GM19238 (cell line): Measurements from ENCODE around the gene CLDN8.

ENCODE experiments used
- DNase-seq: peaks from one replicate; pipeline ENCODE4 v3.0.0; 2011; ENCODE audit warnings: low spot score; ENCODE audit not compliant: insufficient read length

The CLDN8 gene

DNA sequence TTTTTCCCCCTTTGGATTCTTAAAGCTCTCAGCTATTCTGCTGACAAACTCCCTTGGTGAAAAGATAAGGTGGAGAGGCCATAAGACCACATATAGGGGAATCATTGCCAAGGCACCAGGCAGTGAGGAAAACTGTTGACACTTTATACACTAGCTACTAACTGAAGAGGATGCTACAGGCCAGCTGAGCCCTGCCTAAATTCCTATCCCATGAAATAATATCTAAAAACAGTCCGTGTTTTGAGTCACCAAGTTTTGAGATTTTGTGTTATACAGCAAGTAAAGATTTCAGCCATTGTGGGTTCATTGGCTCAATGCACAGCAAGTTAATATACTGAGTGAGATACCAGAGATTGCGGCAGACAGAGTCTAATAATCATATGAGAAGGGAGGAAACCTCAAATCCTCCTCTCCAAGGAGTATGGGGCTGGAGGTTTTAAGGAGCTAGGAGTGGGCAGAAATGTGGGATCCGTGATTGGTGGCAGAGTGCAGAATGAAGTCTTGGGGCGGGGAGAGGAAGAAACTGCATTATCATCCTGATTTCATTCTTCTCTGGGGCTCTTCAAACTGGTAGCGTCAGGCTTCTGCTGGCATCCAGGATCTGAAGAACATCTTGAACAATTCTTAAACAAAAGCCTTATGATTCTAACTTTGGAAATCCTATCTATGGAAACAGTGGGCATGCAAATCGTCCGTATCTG is 9.2 kb downstream of the CLDN8 start:
- DNase-seq, result no peak

DNA sequence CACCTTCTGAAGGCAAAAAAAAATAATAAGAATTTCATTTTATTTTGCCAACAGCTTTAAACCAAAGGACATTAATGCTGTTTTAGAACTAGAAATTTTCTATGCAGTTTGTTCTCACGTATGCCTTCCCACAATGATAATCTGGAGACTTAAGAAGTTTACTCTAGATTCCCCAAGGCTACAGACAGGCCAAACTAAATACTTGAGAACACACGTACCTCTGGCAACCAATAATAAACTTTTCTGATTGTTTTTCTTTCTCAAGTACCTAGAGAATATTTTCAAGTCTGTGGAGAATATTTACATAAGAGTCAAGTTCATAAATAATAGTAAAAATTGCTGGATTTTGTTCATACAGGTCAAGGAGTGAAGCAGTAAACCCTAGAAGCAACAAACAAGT is 15.9 kb downstream of the CLDN8 start:
- no peak for DNase-seq

DNA sequence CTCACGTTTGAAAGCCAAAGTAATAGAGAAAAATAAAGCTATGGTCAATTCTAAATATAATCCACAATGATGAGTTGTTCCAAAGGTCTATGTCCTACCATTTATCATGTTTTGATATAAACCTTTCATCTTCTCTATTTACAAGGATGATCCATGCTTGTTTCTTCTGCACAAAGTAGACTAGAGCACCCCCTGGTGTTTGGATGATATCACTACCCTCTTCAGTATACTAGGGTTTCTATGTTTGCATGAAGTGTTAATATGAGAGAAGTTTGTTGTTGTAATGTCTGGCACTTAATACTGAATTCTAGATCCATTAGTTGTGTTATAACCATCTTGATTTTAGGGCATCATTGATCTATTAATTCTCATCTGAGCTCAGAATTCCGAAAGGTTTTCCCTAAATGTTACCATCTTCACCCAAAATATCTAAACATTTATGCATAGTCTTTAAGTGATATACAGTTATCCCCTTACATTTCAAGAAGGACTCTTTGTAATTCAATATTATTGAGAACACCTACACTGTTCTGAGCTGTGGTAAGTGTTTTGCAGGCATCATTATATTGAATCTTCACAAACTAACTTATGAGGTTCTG is 21.1 kb downstream of the CLDN8 start:
- DNase-seq, result no peak

DNA sequence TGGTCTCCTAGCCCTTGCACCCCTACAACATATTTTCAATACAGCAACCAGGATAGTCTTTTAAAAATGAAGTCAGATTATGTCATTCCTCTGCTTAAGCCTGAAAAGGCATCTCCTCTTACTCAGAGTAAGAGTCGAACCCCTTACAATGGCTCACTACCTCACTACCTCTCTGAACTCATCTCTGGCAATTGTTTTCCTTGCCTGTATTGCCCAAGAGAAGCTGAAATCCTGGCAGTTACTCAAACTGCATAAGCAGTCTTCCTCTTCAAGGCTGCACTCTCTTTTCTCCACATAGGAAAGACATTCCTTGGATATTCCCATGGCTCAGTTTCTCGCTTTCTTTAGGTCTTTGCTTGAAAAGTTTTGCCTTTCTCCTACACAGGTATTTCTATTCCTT is 22.7 kb downstream of the CLDN8 start:
- no peak for DNase-seq

DNA sequence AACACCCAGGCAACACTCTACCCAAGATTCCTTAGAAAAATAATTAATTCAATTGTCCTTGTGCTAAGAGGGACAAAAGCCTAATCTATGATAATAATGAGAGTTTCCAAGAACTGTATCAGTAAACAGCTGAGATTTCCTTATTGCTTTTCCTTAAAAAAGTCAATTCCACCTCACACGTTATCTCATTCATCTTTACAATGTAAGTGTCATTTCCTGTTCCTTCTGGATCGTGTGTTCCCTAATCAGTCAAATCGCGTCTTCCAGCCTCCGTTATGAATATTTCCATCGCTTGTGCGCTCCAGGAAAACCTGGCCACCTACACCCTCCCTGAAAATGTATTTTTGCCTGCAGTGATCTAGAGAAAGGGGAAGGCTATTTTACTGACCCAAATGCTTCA is 25.3 kb downstream of the CLDN8 start:
- DNase-seq, result no peak

DNA sequence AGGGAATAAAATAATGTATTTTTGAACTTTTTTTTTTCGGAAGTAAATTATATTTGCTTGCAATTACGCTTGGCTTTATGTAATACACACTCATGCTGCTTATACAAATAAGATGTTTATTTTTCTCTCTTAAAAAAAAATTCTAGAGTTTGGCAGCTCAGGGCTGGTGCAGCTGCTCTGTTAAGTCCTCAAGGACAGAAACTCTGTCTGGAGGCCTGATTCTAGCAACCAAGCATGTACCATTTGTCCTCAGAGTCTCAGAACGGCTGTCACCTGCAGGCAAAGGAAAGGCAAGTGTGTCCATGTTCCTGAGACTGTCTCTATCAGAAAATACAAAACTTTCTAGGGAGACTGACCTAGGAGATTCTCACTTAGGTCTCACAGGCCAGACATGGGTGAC is 26.1 kb downstream of the CLDN8 start:
- DNase-seq, result no peak

DNA sequence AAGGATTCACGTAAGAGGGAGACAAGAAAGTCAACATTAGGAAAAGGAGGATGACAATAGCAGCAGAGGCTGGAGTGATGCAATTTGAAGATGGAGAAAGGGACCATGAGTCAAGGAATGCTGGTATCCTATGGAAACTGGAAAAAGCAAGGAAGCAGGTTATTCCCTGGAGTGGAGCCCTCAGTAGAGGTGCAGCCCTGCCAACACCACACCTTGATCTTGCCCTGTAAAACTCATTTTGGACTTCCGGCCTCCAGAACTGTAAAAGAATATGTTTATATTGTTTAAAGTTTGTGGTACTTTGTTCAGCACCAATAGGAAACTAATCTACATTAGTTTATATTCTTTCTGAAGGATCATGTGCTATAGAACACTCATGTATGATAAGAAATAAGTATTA is 29.7 kb downstream of the CLDN8 start:
- DNase-seq, result no peak

DNA sequence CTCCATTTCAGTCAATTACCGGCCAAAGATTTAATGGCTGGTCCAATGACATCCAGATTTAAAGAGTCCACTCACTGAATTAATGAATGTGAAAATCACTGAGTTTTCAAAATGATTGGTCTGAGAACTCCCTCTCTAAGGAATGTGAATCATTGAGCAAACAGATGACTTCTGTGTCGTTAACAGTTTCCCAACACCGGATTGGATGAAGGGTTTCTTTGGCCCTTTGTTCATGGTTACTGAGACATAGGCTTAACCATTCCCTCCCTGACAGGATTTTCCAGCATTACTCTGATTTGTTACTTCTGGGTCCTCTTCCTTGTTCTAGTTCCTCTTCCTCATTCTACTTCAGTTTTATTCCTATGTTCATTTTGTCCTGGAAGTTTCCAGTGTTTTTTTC is 47.8 kb downstream of the CLDN8 start:
- no peak for DNase-seq

DNA sequence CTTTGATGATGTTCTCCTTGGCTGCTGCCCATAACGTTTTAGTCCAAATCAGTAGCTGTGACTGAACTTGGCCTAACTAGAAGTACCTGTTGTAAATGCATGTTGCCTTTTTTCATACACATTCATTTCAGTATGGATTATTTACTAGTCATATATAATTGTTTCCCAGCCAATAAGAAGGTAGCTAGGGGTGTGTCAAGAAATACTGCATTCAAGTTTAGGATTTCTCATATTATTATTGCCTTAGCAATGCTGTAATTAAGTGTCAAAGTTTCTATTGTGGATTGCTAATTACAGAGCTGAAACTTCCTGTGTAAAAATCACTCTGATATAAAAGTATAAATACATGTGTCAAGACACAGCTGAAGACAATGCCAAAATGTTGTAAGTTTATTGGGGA is 49.2 kb downstream of the CLDN8 start, which contains the start of gene CLDN17:
Gene CLDN17 (minus strand): TSS at position 101 of the 400 bp plus-strand sequence. CDS start 188 bp downstream, outside the sequence.
- no peak for DNase-seq

DNA sequence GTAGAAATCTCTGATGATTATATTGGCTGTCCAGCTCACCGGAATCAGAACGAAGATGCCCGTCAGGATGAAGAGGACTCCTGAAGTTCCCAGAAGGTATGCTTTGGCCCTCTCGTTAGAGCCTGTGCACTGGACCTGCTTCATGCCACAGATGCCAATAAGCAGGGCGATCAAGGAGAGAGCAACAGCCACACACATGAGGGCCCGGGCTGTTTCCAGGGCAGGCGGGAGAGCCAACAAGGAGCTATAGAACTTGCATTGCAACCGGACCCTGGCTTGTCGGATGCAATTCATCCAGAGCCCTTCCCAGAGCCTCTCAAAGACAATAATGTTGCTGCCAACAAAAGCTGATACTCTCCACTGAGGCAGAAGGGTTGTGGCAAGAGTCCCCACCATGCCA is 49.7 kb downstream of the CLDN8 start:
- no peak for DNase-seq

DNA sequence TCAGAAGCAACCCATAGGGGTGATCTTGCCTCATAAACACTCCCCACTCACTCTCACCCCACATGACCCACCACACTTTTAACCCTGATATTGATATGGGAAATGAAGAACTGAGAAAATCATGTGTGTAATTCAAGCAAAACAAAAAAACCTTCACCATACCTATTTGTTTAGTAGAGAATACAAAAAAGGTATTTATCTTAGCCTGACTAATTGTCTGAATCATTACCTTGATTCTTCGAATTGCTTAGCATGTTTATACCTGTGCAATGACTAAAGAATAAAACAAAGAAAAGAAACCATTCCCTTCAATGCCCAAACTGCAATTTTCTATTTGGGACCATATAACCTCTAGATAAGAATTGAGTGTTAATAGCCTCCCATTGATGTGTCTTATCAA is 51.1 kb downstream of the CLDN8 start:
- DNase-seq, result no peak
